Measurements from ENCODE around the gene MIX23.
A peak's percentile ranks its signal among the peaks of the same experiment; 100 is the strongest.
"Not testable (repeated sequence)": the region's sequence is repeated elsewhere in the genome, so short reads cannot be mapped to it uniquely, and the experiment has no call there.

MIX23 gene

GRCh38 chr3:122383771-122384697 lies 1.0 kb upstream of the MIX23 start, which contains the start of gene FAM162A:
FAM162A (plus strand) TSS chr3:122384182; CDS start chr3:122384266, 84 bp downstream.
- Mint-ChIP-seq H3K4me3 (peak within 1 kb of the TSS; percentile 93), H3K9me3 (no peaks in the 10 kb centered on the region), H3K36me3 (peaks cover 15% of the 10 kb centered on the region), H3K27ac (peak within 1 kb of the TSS; percentile 96), H3K27me3 (no peaks in the 10 kb centered on the region), H3K4me1 (peaks cover 72% of the 10 kb centered on the region)
- DNase-seq, result peak; percentile 96
- CTCF ChIA-PET, result interaction anchor here (0.9 to 2.3 kb wide), 18 partner anchors 9 to 839 kb away, joined by 3 to 16 read pairs (median 5); partner anchors contain the start of genes POLQ and WDR5B

GRCh38 chr3:122377975-122378374 lies 5.1 kb downstream of the MIX23 start:
- H3K27me3 Mint-ChIP-seq, result no peaks in the 10 kb centered on the region
- no peak overlapping the region for H3K4me3 Mint-ChIP-seq
- peaks cover 11% of the 10 kb centered on the region for H3K36me3 Mint-ChIP-seq
- H3K9me3 Mint-ChIP-seq, result no peaks in the 10 kb centered on the region
- H3K27ac Mint-ChIP-seq, result no peak overlapping the region
- H3K4me1 Mint-ChIP-seq, result peaks cover 43% of the 10 kb centered on the region
- CTCF ChIA-PET, result interaction anchor here (2.2 kb wide), 1 partner anchor 15 kb away, joined by 6 read pairs; no protein-coding TSS in a partner anchor
- no peak for DNase-seq

- H3K4me3 Mint-ChIP-seq, result no peak overlapping the region
- no peak for DNase-seq
- peaks cover 10% of the 10 kb centered on the region for H3K4me1 Mint-ChIP-seq
- no peaks in the 10 kb centered on the region for H3K27me3 Mint-ChIP-seq
- H3K9me3 Mint-ChIP-seq, result no peaks in the 10 kb centered on the region
- H3K27ac Mint-ChIP-seq, result no peak overlapping the region
- H3K36me3 Mint-ChIP-seq, result peaks cover 20% of the 10 kb centered on the region
- CTCF ChIA-PET, result no interaction called here
Observed at GRCh38 chr3:122374034-122374433, 9.0 kb downstream of the MIX23 start.

- Mint-ChIP-seq H3K4me3 (no peak overlapping the region), H3K27me3 (no peaks in the 10 kb centered on the region), H3K9me3 (no peaks in the 10 kb centered on the region), H3K36me3 (peaks cover 33% of the 10 kb centered on the region), H3K27ac (no peak overlapping the region), H3K4me1 (peaks cover 7% of the 10 kb centered on the region)
- CTCF ChIA-PET, result no interaction called here
- DNase-seq, result no peak
Observed at GRCh38 chr3:122366379-122366749, 16.7 kb downstream of the MIX23 start.

GRCh38 chr3:122365582-122366378 lies 17.3 kb downstream of the MIX23 start:
- not testable (repeated sequence) for H3K27me3 Mint-ChIP-seq, H3K27ac Mint-ChIP-seq, H3K4me1 Mint-ChIP-seq, H3K4me3 Mint-ChIP-seq, DNase-seq, H3K9me3 Mint-ChIP-seq
- H3K36me3 Mint-ChIP-seq, result peaks cover 30% of the 10 kb centered on the region
- CTCF ChIA-PET, result interaction anchor here (1.6 kb wide), 1 partner anchor 313 kb away, joined by 5 read pairs; no protein-coding TSS in a partner anchor

- DNase-seq, result no peak
- no peaks in the 10 kb centered on the region for H3K27me3 Mint-ChIP-seq
- H3K9me3 Mint-ChIP-seq, result no peaks in the 10 kb centered on the region
- peaks cover 7% of the 10 kb centered on the region for H3K4me1 Mint-ChIP-seq
- CTCF ChIA-PET, result interaction anchor here (1.6 to 1.9 kb wide), 3 partner anchors 19 to 314 kb away, joined by 4 to 7 read pairs (median 5); partner anchors contain the start of gene FAM162A
- no peak overlapping the region for H3K4me3 Mint-ChIP-seq
- no peak overlapping the region for H3K27ac Mint-ChIP-seq
- peaks cover 30% of the 10 kb centered on the region for H3K36me3 Mint-ChIP-seq
Observed at GRCh38 chr3:122365073-122365472, 18.0 kb downstream of the MIX23 start.

GRCh38 chr3:122364490-122364889 lies 18.5 kb downstream of the MIX23 start:
- Mint-ChIP-seq H3K27ac (no peak overlapping the region), H3K36me3 (peaks cover 30% of the 10 kb centered on the region)
- CTCF ChIA-PET, result interaction anchor here (1.6 to 1.9 kb wide), 3 partner anchors 20 to 314 kb away, joined by 4 to 7 read pairs (median 5); partner anchors contain the start of gene FAM162A

GRCh38 chr3:122362026-122362425 lies 21.0 kb downstream of the MIX23 start:
- peaks cover 16% of the 10 kb centered on the region for H3K4me1 Mint-ChIP-seq
- peaks cover 24% of the 10 kb centered on the region for H3K36me3 Mint-ChIP-seq
- CTCF ChIA-PET, result interaction anchor here (1.1 kb wide), 1 partner anchor 56 kb away, joined by 3 read pairs; no protein-coding TSS in a partner anchor
- DNase-seq, result no peak
- no peak overlapping the region for H3K4me3 Mint-ChIP-seq
- no peaks in the 10 kb centered on the region for H3K27me3 Mint-ChIP-seq
- no peaks in the 10 kb centered on the region for H3K9me3 Mint-ChIP-seq
- H3K27ac Mint-ChIP-seq, result no peak overlapping the region

More at GRCh38 chr3:122364490-122364889, 18.5 kb downstream of the MIX23 start:
- DNase-seq, result no peak
- H3K27me3 Mint-ChIP-seq, result no peaks in the 10 kb centered on the region
- peaks cover 7% of the 10 kb centered on the region for H3K4me1 Mint-ChIP-seq
- H3K4me3 Mint-ChIP-seq, result no peak overlapping the region
- H3K9me3 Mint-ChIP-seq, result no peaks in the 10 kb centered on the region

- no peak overlapping the region for H3K27ac Mint-ChIP-seq
- DNase-seq, result no peak
- no peaks in the 10 kb centered on the region for H3K27me3 Mint-ChIP-seq
- peaks cover 9% of the 10 kb centered on the region for H3K4me1 Mint-ChIP-seq
- CTCF ChIA-PET, result interaction anchor here (0.8 to 4.3 kb wide), 3 partner anchors 26 to 52 kb away, joined by 3 to 43 read pairs (median 5); partner anchors contain the start of gene FAM162A
- H3K4me3 Mint-ChIP-seq, result no peak overlapping the region
- peaks cover 15% of the 10 kb centered on the region for H3K36me3 Mint-ChIP-seq
- H3K9me3 Mint-ChIP-seq, result no peaks in the 10 kb centered on the region
Observed at GRCh38 chr3:122358703-122359032, 24.4 kb downstream of the MIX23 start.

- H3K27ac Mint-ChIP-seq, result no peak overlapping the region
- DNase-seq, result no peak
- no peak overlapping the region for H3K4me3 Mint-ChIP-seq
- H3K9me3 Mint-ChIP-seq, result no peaks in the 10 kb centered on the region
- CTCF ChIA-PET, result interaction anchor here (0.8 to 4.3 kb wide), 3 partner anchors 45 to 257 kb away, joined by 3 to 43 read pairs (median 10); no protein-coding TSS in a partner anchor
- H3K27me3 Mint-ChIP-seq, result no peaks in the 10 kb centered on the region
- H3K36me3 Mint-ChIP-seq, result peaks cover 11% of the 10 kb centered on the region
- peaks cover 9% of the 10 kb centered on the region for H3K4me1 Mint-ChIP-seq
Observed at GRCh38 chr3:122357828-122358702, 25.0 kb downstream of the MIX23 start.

- H3K4me3 Mint-ChIP-seq, result no peak overlapping the region
- peaks cover 9% of the 10 kb centered on the region for H3K4me1 Mint-ChIP-seq
- DNase-seq, result peak; percentile 58
- CTCF ChIA-PET, result interaction anchor here (0.9 to 4.3 kb wide), 4 partner anchors 33 to 256 kb away, joined by 3 to 43 read pairs (median 8); no protein-coding TSS in a partner anchor
- H3K9me3 Mint-ChIP-seq, result no peaks in the 10 kb centered on the region
- no peaks in the 10 kb centered on the region for H3K27me3 Mint-ChIP-seq
- peaks cover 7% of the 10 kb centered on the region for H3K36me3 Mint-ChIP-seq
- H3K27ac Mint-ChIP-seq, result no peak overlapping the region
Observed at GRCh38 chr3:122356402-122356801, 26.6 kb downstream of the MIX23 start.

GRCh38 chr3:122355612-122356011 lies 27.4 kb downstream of the MIX23 start:
- Mint-ChIP-seq H3K9me3 (no peaks in the 10 kb centered on the region), H3K27me3 (no peaks in the 10 kb centered on the region), H3K36me3 (peaks cover 7% of the 10 kb centered on the region), H3K4me1 (peaks cover 9% of the 10 kb centered on the region), H3K27ac (no peak overlapping the region), H3K4me3 (no peak overlapping the region)
- CTCF ChIA-PET, result interaction anchor here (1.5 to 4.3 kb wide), 3 partner anchors 33 to 255 kb away, joined by 6 to 43 read pairs (median 10); no protein-coding TSS in a partner anchor
- DNase-seq, result no peak

- Mint-ChIP-seq H3K4me3 (no peak overlapping the region), H3K36me3 (peaks cover 7% of the 10 kb centered on the region), H3K27me3 (no peaks in the 10 kb centered on the region), H3K9me3 (no peaks in the 10 kb centered on the region), H3K4me1 (peaks cover 7% of the 10 kb centered on the region), H3K27ac (no peak overlapping the region)
- DNase-seq, result no peak
- CTCF ChIA-PET, result interaction anchor here (1.4 to 1.9 kb wide), 3 partner anchors 48 to 254 kb away, joined by 5 to 18 read pairs (median 5); no protein-coding TSS in a partner anchor
Observed at GRCh38 chr3:122353893-122354401, 29.1 kb downstream of the MIX23 start.
